Keratinocyte (primary cell): ENCODE results near the gene FDXR. TPM values are rescaled to one million over a fixed set of nuclear protein-coding genes. Genes with fewer than 3 reads are reported as not detected.

Source experiments
- DNase-seq: peaks from one replicate; pipeline ENCODE4 v3.0.0-alpha.2; 2011; ENCODE audit warnings: low read depth, missing footprints, low spot score
- FAIRE-seq: peaks from 2 replicates; lab custom pipeline; 2011; peaks lifted over from hg19 to GRCh38; lab: Jason Lieb, UNC
- H2AFZ ChIP-seq: 2 replicates; pipeline ENCODE4 v1.6.0; 2012; ENCODE audit warnings: low read length, control low read depth, inconsistent platforms; ENCODE audit not compliant: control insufficient read depth
- H3K27ac ChIP-seq: 2 replicates; pipeline ENCODE4 v1.5.1; 2011; ENCODE audit warnings: low read length; ENCODE audit not compliant: control insufficient read depth, insufficient read depth
- H3K27me3 ChIP-seq: 3 replicates; pipeline ENCODE4 v1.6.0; 2011; ENCODE audit warnings: low read length; ENCODE audit not compliant: control insufficient read depth, insufficient read depth; ENCODE audit errors: extremely low read depth
- H3K36me3 ChIP-seq, 2 experiments: 2 replicates in 1 of 2; 3 replicates in 1 of 2; pipeline ENCODE4 v1.5.1; 2011; ENCODE audit warnings: low read length in 2 of 2, mild to moderate bottlenecking in 1 of 2; ENCODE audit not compliant: control insufficient read depth in 2 of 2, insufficient read depth in 2 of 2; ENCODE audit errors: extremely low read depth in 1 of 2
- H3K4me1 ChIP-seq: 3 replicates; pipeline ENCODE4 v1.5.1; 2011; ENCODE audit warnings: low read length; ENCODE audit not compliant: control insufficient read depth, insufficient read depth; ENCODE audit errors: extremely low read depth
- H3K4me2 ChIP-seq: 3 replicates; pipeline ENCODE4 v1.6.0; 2011; ENCODE audit warnings: low read depth, low read length; ENCODE audit not compliant: control insufficient read depth, insufficient read depth; ENCODE audit errors: extremely low read depth
- H3K4me3 ChIP-seq, 3 experiments: fragments of 200-600 bp in 1 of 3; sonication (generic) in 1 of 3; 2 replicates in 2 of 3; 3 replicates in 1 of 3; pipeline ENCODE4 v1.5.1; 2011 to 2016; ENCODE audit warnings: low read length in 3 of 3, mild to moderate bottlenecking in 3 of 3, control low read depth in 2 of 3, inconsistent platforms in 1 of 3, low read depth in 1 of 3, mixed read lengths in 1 of 3, mixed run types in 1 of 3, moderate library complexity in 1 of 3; ENCODE audit not compliant: control insufficient read depth in 2 of 3, insufficient read depth in 2 of 3; ENCODE audit errors: extremely low read depth in 1 of 3
- H3K79me2 ChIP-seq: 2 replicates; pipeline ENCODE4 v1.6.0; 2012; ENCODE audit warnings: low read length; ENCODE audit not compliant: control insufficient read depth, insufficient read depth
- H3K9ac ChIP-seq: 3 replicates; pipeline ENCODE4 v1.6.0; 2011; ENCODE audit warnings: low read length; ENCODE audit not compliant: control insufficient read depth, insufficient read depth; ENCODE audit errors: extremely low read depth
- H3K9me1 ChIP-seq: 3 replicates; pipeline ENCODE4 v1.6.0; 2011; ENCODE audit warnings: low read length; ENCODE audit not compliant: control insufficient read depth, insufficient read depth; ENCODE audit errors: extremely low read depth
- H3K9me3 ChIP-seq: 2 replicates; pipeline ENCODE4 v1.5.1; 2012; ENCODE audit warnings: low read depth, low read length; ENCODE audit not compliant: control insufficient read depth
- H4K20me1 ChIP-seq: 3 replicates; pipeline ENCODE4 v1.6.0; 2011; ENCODE audit warnings: low read length; ENCODE audit not compliant: control insufficient read depth, insufficient read depth; ENCODE audit errors: extremely low read depth
- EZH2 ChIP-seq: IDR thresholded peaks from one replicate; pipeline ENCODE4 v1.6.1; 2012; ENCODE audit warnings: inconsistent platforms, mild to moderate bottlenecking, low read length, moderate library complexity
- dilution Hi-C: fragments of 300-500 bp; cut with MboI; formaldehyde crosslinking; loops from one replicate; pipeline ENCODE4 v1.7.0; 2020; ENCODE audit warnings: low sequenced_read_pairs; ENCODE audit not compliant: extremely low pct_ligation_motif_present
- polyA plus RNA-seq, 5 experiments: library from polyadenylated mRNA; depleted of rRNA in 3 of 5; stranded (reverse) in 3 of 5; stranded (forward) in 1 of 5; unstranded in 1 of 5; fragments of >200 nt; gene quantifications; 1 replicate in 1 of 5; 2 replicates in 3 of 5; 3 replicates in 1 of 5; pipeline versions ENCODE4 v1.2.1 to v1.2.3, GENCODE V29; 2011 to 2012; ENCODE audit warnings: missing spikeins in 2 of 5, low read depth in 1 of 5, low replicate concordance in 1 of 5
- TF ChIP-seq, protein P1 (sequence below), 3 experiments: IDR thresholded peaks in 1 of 3; conservative IDR thresholded peaks in 1 of 3; optimal IDR thresholded peaks in 1 of 3; 2 replicates in 2 of 3; 3 replicates in 1 of 3; pipeline versions ENCODE3 to v1.5.1; 2011; ENCODE audit warnings: low read length in 3 of 3, mild to moderate bottlenecking in 3 of 3, moderate library complexity in 2 of 3, control low read depth in 1 of 3, inconsistent platforms in 1 of 3; ENCODE audit not compliant: insufficient read depth in 2 of 3; ENCODE audit errors: extremely low read depth in 1 of 3

Gene FDXR
- polyA plus RNA-seq, 1 donor (not counting 4 experiments of a cell fraction or from before 2014, with no cell fraction given) = 12.0 TPM

DNA sequence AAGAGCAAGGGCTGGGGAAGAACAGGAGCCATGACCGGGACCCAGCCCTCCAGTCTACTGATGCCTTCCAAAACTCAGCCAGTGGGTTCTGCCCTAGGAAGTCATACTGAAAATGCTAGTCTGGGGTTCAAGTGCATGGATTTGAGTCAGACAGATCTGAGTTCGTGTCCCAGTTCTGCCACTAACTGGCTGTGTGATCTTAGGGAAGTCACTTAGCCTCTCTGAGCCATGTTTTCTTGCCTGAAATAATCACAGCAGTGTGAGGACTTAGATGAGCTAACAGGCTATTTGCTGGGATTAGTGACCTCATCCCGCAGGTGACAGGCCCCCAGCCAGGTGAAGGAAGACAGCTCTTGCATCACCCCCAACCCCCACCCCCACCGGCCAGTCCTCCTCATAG, 17.5 kb downstream of the FDXR start:
- Histone ChIP-seq H3K9me3 (no peaks in the 10 kb centered on the region), H4K20me1 (no peaks in the 10 kb centered on the region), H3K4me3 (no peak overlapping the region), H3K4me2 (no peak overlapping the region), H3K4me1 (no peaks in the 10 kb centered on the region), H3K27ac (no peak overlapping the region), H3K79me2 (no peaks in the 10 kb centered on the region), H3K9me1 (no peaks in the 10 kb centered on the region), H2AFZ (no peak overlapping the region), H3K27me3 (peaks cover 86% of the 10 kb centered on the region), H3K9ac (no peak overlapping the region), H3K36me3 (no peaks in the 10 kb centered on the region)
- dilution Hi-C loops = no loop called here
- FAIRE-seq (no peak), DNase-seq (no peak)
- TF ChIP-seq, protein P1, sequence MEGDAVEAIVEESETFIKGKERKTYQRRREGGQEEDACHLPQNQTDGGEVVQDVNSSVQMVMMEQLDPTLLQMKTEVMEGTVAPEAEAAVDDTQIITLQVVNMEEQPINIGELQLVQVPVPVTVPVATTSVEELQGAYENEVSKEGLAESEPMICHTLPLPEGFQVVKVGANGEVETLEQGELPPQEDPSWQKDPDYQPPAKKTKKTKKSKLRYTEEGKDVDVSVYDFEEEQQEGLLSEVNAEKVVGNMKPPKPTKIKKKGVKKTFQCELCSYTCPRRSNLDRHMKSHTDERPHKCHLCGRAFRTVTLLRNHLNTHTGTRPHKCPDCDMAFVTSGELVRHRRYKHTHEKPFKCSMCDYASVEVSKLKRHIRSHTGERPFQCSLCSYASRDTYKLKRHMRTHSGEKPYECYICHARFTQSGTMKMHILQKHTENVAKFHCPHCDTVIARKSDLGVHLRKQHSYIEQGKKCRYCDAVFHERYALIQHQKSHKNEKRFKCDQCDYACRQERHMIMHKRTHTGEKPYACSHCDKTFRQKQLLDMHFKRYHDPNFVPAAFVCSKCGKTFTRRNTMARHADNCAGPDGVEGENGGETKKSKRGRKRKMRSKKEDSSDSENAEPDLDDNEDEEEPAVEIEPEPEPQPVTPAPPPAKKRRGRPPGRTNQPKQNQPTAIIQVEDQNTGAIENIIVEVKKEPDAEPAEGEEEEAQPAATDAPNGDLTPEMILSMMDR (optimal IDR thresholded peaks at IDR 0.05 in 1 of 3, IDR thresholded peaks at IDR 0.05 in 1 of 3, conservative IDR thresholded peaks at IDR 0.05 in 1 of 3; ENCODE audit: extremely low read depth in 1 of 3, insufficient read depth in 2 of 3, low read length in 3 of 3) = no peak
- no peak for TF ChIP-seq EZH2

DNA sequence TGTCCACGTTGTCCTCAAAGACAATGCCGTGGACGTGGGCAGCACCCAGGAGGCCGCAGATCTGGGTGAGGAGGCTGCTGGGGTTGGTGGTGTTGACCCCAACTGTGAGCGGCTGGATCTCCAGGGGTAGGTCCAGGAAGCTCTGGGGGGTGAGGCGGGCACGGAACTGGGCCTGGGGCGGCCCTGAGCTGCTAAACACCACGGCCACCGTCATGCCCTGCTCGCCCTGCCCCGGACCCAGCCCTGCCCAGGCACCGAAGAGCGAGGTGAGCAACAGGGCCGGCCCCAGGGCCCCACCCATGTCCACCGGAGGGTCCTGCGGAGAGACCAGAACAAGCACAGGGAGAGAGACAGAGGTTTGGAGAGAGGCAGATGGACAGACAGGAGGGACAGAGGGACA, 18.0 kb downstream of the FDXR start:
- no peaks in the 10 kb centered on the region for H3K4me1 ChIP-seq
- H3K27ac ChIP-seq = no peak overlapping the region
- H3K4me2 ChIP-seq = no peak overlapping the region
- no peak overlapping the region for H3K9ac ChIP-seq
- no peak overlapping the region for H2AFZ ChIP-seq
- no peaks in the 10 kb centered on the region for H3K9me1 ChIP-seq
- no peaks in the 10 kb centered on the region for H3K9me3 ChIP-seq
- DNase-seq = no peak
- H3K4me3 ChIP-seq = no peak overlapping the region
- H4K20me1 ChIP-seq = no peaks in the 10 kb centered on the region
- H3K27me3 ChIP-seq = peaks cover 82% of the 10 kb centered on the region
- H3K79me2 ChIP-seq = no peaks in the 10 kb centered on the region
- no peak for FAIRE-seq
- dilution Hi-C loops = no loop called here
- H3K36me3 ChIP-seq = no peaks in the 10 kb centered on the region
- TF ChIP-seq EZH2 = no peak
- TF ChIP-seq, protein P1 (optimal IDR thresholded peaks at IDR 0.05 in 1 of 3, IDR thresholded peaks at IDR 0.05 in 1 of 3, conservative IDR thresholded peaks at IDR 0.05 in 1 of 3; ENCODE audit: extremely low read depth in 1 of 3, insufficient read depth in 2 of 3, low read length in 3 of 3) = no peak
